ENCODE data around the gene SLC2A3. TPM values are rescaled to one million over a fixed set of nuclear protein-coding genes. Genes with fewer than 3 reads are reported as not detected.

The SLC2A3 gene

Small RNA genes within 50 kb of the gene (small RNA-seq; reads per million reads assigned to genes)
- not detected for gene RF00019 (ENCODE audit: insufficient read depth)
